MCF 10A (cell line): Measurements from ENCODE around the gene CPNE4. TPM values are rescaled to one million over a fixed set of nuclear protein-coding genes. Genes with fewer than 3 reads are reported as not detected.

Experiments
- BruUV-seq: library from RNA; stranded (reverse); fragments of 400-500 nt; replicated peaks from 2 replicates; lab custom pipeline; 2021; lab: Mats Ljungman, UMichigan
- CTCF ChIA-PET: fragments of 300-600 bp; sonication (Branson Sonifier 250); formaldehyde crosslinking; extraction: SDS; loops from one replicate; lab custom pipeline; 2021; ENCODE audit warnings: antibody characterized with exemption, inconsistent platforms; lab: Yijun Ruan, JAX
- POLR2A ChIA-PET: fragments of 300-600, 350-650 bp; sonication (Branson Sonifier 250); formaldehyde crosslinking; extraction: SDS; loops from one replicate; lab custom pipeline; 2020; ENCODE audit warnings: antibody characterized with exemption, inconsistent platforms; lab: Yijun Ruan, JAX
- DNase-seq: peaks from one replicate; pipeline ENCODE4 v3.0.0-alpha.2; 2018; ENCODE audit not compliant: unreplicated experiment
- H3K27ac Mint-ChIP-seq: one replicate; pipeline ENCODE4 v1.8.0; 2022; ENCODE audit warnings: mild to moderate bottlenecking, low read depth, mixed read lengths; ENCODE audit not compliant: unreplicated experiment
- H3K27me3 Mint-ChIP-seq: one replicate; pipeline ENCODE4 v1.8.0; 2022; ENCODE audit warnings: mixed read lengths; ENCODE audit not compliant: insufficient read depth, unreplicated experiment
- H3K36me3 Mint-ChIP-seq: one replicate; pipeline ENCODE4 v1.8.0; 2022; ENCODE audit warnings: mild to moderate bottlenecking, moderate library complexity, mixed read lengths; ENCODE audit not compliant: insufficient read depth, unreplicated experiment
- H3K4me1 Mint-ChIP-seq: one replicate; pipeline ENCODE4 v1.8.0; 2022; ENCODE audit warnings: mixed read lengths; ENCODE audit not compliant: insufficient read depth, unreplicated experiment
- H3K4me3 Mint-ChIP-seq: one replicate; pipeline ENCODE4 v1.8.0; 2022; ENCODE audit warnings: mild to moderate bottlenecking, moderate library complexity, mixed read lengths; ENCODE audit not compliant: unreplicated experiment
- H3K9me3 Mint-ChIP-seq: one replicate; pipeline ENCODE4 v1.8.0; 2022; ENCODE audit warnings: mixed read lengths; ENCODE audit not compliant: unreplicated experiment
- intact Hi-C: fragments of 100-400 bp; cut with micrococcal nuclease; formaldehyde crosslinking; loops from 2 replicates; pipeline ENCODE4 v1.14.1; 2022
- total RNA-seq: library from RNA; stranded (reverse); gene quantifications from 2 replicates; pipeline ENCODE4 v1.2.3, GENCODE V29; 2022
- TF ChIP-seq, protein P1 (sequence below): fragments of 200-600 bp; IDR thresholded peaks from one replicate; pipeline ENCODE4 v1.8.0; 2022; ENCODE audit warnings: antibody characterized with exemption, mild to moderate bottlenecking; ENCODE audit not compliant: unreplicated experiment

The CPNE4 gene
- total RNA-seq, 1 experiment from 2014 or later: not detected

- no TSS peak for BruUV-seq
- H3K4me3 Mint-ChIP-seq: no peak overlapping the region
- ChIA-PET CTCF (interaction anchor here (1.4 to 2.6 kb wide), 2 partner anchors 14 to 55 kb away, joined by 3 to 6 read pairs; no protein-coding TSS in a partner anchor), POLR2A (interaction anchor here (0.6 to 1.7 kb wide), 2 partner anchors 34 to 472 kb away, joined by 3 to 7 read pairs; no protein-coding TSS in a partner anchor)
- no peak overlapping the region for H3K27ac Mint-ChIP-seq
- peaks cover 24% of the 10 kb centered on the region for H3K27me3 Mint-ChIP-seq
- peak; percentile 85 for DNase-seq
- H3K36me3 Mint-ChIP-seq: no peaks in the 10 kb centered on the region
- H3K9me3 Mint-ChIP-seq: no peaks in the 10 kb centered on the region
- intact Hi-C loops: loop anchor here (10.0 kb wide), 1 partner anchor 480 kb away; no protein-coding TSS in a partner anchor
- H3K4me1 Mint-ChIP-seq: peaks cover 13% of the 10 kb centered on the region
- TF ChIP-seq, protein P1, sequence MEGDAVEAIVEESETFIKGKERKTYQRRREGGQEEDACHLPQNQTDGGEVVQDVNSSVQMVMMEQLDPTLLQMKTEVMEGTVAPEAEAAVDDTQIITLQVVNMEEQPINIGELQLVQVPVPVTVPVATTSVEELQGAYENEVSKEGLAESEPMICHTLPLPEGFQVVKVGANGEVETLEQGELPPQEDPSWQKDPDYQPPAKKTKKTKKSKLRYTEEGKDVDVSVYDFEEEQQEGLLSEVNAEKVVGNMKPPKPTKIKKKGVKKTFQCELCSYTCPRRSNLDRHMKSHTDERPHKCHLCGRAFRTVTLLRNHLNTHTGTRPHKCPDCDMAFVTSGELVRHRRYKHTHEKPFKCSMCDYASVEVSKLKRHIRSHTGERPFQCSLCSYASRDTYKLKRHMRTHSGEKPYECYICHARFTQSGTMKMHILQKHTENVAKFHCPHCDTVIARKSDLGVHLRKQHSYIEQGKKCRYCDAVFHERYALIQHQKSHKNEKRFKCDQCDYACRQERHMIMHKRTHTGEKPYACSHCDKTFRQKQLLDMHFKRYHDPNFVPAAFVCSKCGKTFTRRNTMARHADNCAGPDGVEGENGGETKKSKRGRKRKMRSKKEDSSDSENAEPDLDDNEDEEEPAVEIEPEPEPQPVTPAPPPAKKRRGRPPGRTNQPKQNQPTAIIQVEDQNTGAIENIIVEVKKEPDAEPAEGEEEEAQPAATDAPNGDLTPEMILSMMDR: no peak
These were observed 499.7 kb downstream of the CPNE4 start for GRCh38 chr3:131535131-131535530.

DNA sequence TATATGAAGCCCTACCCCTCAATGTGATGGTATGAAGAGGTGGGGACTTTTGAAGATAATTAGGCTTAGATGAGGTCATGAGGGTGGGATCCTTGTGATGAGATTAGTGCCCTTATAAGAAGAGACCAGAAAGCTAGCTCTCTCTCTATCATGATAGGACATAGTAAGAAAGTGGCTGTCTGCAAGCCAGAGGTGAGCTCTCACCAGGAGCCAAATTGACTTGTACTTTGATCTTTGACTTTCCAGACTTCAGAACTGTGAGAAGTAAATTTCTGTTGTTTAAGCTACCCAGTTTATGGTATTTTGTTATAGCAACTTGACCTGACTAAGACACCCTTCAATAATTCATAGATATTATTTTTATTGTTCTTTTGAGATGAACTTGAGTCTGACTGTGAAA, 502.2 kb downstream of the CPNE4 start:
- no TSS peak for BruUV-seq
- ChIA-PET POLR2A (no interaction called here), CTCF (interaction anchor here (1.7 kb wide), 1 partner anchor 11 kb away, joined by 4 read pairs; no protein-coding TSS in a partner anchor)
- Mint-ChIP-seq H3K36me3 (no peaks in the 10 kb centered on the region), H3K27ac (no peak overlapping the region), H3K9me3 (no peaks in the 10 kb centered on the region), H3K4me3 (no peak overlapping the region), H3K27me3 (peaks cover 23% of the 10 kb centered on the region), H3K4me1 (peaks cover 13% of the 10 kb centered on the region)
- DNase-seq: no peak
- TF ChIP-seq, protein P1: no peak
- intact Hi-C loops: loop anchor here (10.0 kb wide), 1 partner anchor 478 kb away; no protein-coding TSS in a partner anchor

- POLR2A ChIA-PET: interaction anchor here (1.2 kb wide), 1 partner anchor 28 kb away, joined by 3 read pairs; no protein-coding TSS in a partner anchor
- no TSS peak for BruUV-seq
- Mint-ChIP-seq H3K9me3 (no peaks in the 10 kb centered on the region), H3K27me3 (peaks cover 32% of the 10 kb centered on the region), H3K27ac (no peak overlapping the region), H3K4me3 (no peak overlapping the region), H3K4me1 (peaks cover 11% of the 10 kb centered on the region), H3K36me3 (no peaks in the 10 kb centered on the region)
- CTCF ChIA-PET: interaction anchor here (1.3 kb wide), 1 partner anchor 13 kb away, joined by 3 read pairs; no protein-coding TSS in a partner anchor
- TF ChIP-seq, protein P1: no peak
- DNase-seq: no peak
- intact Hi-C loops: loop anchor here (10.0 kb wide), 1 partner anchor 476 kb away; no protein-coding TSS in a partner anchor
These were observed 504.0 kb downstream of the CPNE4 start for GRCh38 chr3:131530843-131531242.

GRCh38 chr3:131530388-131530787, 504.4 kb downstream of the CPNE4 start:
- Mint-ChIP-seq H3K36me3 (no peaks in the 10 kb centered on the region), H3K27ac (no peak overlapping the region), H3K9me3 (no peaks in the 10 kb centered on the region), H3K4me3 (no peak overlapping the region), H3K27me3 (peaks cover 34% of the 10 kb centered on the region), H3K4me1 (peaks cover 7% of the 10 kb centered on the region)
- no peak for DNase-seq
- no TSS peak for BruUV-seq
- TF ChIP-seq, protein P1: no peak
- ChIA-PET CTCF (interaction anchor here (1.3 kb wide), 1 partner anchor 12 kb away, joined by 3 read pairs; no protein-coding TSS in a partner anchor), POLR2A (interaction anchor here (0.7 kb wide), 1 partner anchor 545 kb away, joined by 3 read pairs; no protein-coding TSS in a partner anchor)
- intact Hi-C loops: loop anchor here (10.0 kb wide), 1 partner anchor 476 kb away; no protein-coding TSS in a partner anchor
